Right kidney (tissue), 1 donor: Measurements from ENCODE around the gene CHD3.
"Not testable (repeated sequence)": the region's sequence is repeated elsewhere in the genome, so short reads cannot be mapped to it uniquely, and the experiment has no call there.

ENCODE experiments used
- DNase-seq: peaks from one replicate; pipeline ENCODE4 v3.0.0-alpha.2; 2016

CHD3 gene

GRCh38 chr17:7849130-7849750 is 39.3 kb upstream of the CHD3 start:
- DNase-seq: no peak

- DNase-seq: no peak
Measured at GRCh38 chr17:7849751-7850504, 38.7 kb upstream of the CHD3 start.

- DNase-seq: no peak
Measured at GRCh38 chr17:7850701-7851437, 37.7 kb upstream of the CHD3 start.

- peak; percentile 81 for DNase-seq
Measured at GRCh38 chr17:7851438-7852261, 36.9 kb upstream of the CHD3 start.

GRCh38 chr17:7852262-7852670 is 36.3 kb upstream of the CHD3 start:
- no peak for DNase-seq

- no peak for DNase-seq
Measured at GRCh38 chr17:7852919-7853690, 35.5 kb upstream of the CHD3 start.

GRCh38 chr17:7853691-7854038 is 34.9 kb upstream of the CHD3 start:
- DNase-seq: no peak

- no peak for DNase-seq
Measured at GRCh38 chr17:7854078-7854777, 34.4 kb upstream of the CHD3 start.

- peak; percentile 66 for DNase-seq
Measured at GRCh38 chr17:7854851-7855659, 33.5 kb upstream of the CHD3 start, which contains the start of gene TMEM88. TSS of gene TMEM88 (plus strand) at chr17:7855066. CDS start at chr17:7855075, 9 bp downstream.

- DNase-seq: peak; percentile 62
Measured at GRCh38 chr17:7855660-7856010, 33.0 kb upstream of the CHD3 start.

- DNase-seq: peak; percentile 58
Measured at GRCh38 chr17:7856011-7856810, 32.4 kb upstream of the CHD3 start.

GRCh38 chr17:7856811-7857712 is 31.5 kb upstream of the CHD3 start, which contains the start of gene NAA38:
TSS of gene NAA38 (minus strand) at chr17:7857559. CDS start at chr17:7857463, 96 bp downstream.
- DNase-seq: peak; percentile 100

- peak; percentile 96 for DNase-seq
Measured at GRCh38 chr17:7857713-7858521, 30.7 kb upstream of the CHD3 start, which contains the start of gene CYB5D1. TSS of gene CYB5D1 (plus strand) at chr17:7858003. CDS start at chr17:7858135, 132 bp downstream.

GRCh38 chr17:7858522-7858810 is 30.1 kb upstream of the CHD3 start:
- DNase-seq: no peak

- DNase-seq: no peak
Measured at GRCh38 chr17:7859028-7859427, 29.6 kb upstream of the CHD3 start.

- no peak for DNase-seq
Measured at GRCh38 chr17:7862692-7863437, 25.7 kb upstream of the CHD3 start.

GRCh38 chr17:7864384-7864783 is 24.2 kb upstream of the CHD3 start:
- not testable (repeated sequence) for DNase-seq
